ENCODE data around the gene G2E3.
"Not testable (repeated sequence)": the region's sequence is repeated elsewhere in the genome, so short reads cannot be mapped to it uniquely, and the experiment has no call there.

The G2E3 gene

GRCh38 chr14:30587141-30587540 lies 28.2 kb downstream of the G2E3 start:
- in situ Hi-C loops (cut with HindIII; ENCODE audit: low pct_ligation_motif_present, low pct_unique_long_range_greater_than_20kb, low sequenced_read_pairs): no loop called here
- no peak for DNase-seq

- in situ Hi-C loops (cut with HindIII; ENCODE audit: low pct_ligation_motif_present, low pct_unique_long_range_greater_than_20kb, low sequenced_read_pairs): no loop called here
- DNase-seq: no peak
Measured at GRCh38 chr14:30588873-30589272, 29.9 kb downstream of the G2E3 start.

- DNase-seq: no peak
- in situ Hi-C loops (cut with HindIII; ENCODE audit: low pct_ligation_motif_present, low pct_unique_long_range_greater_than_20kb, low sequenced_read_pairs): no loop called here
Measured at GRCh38 chr14:30596935-30597334, 38.0 kb downstream of the G2E3 start.

GRCh38 chr14:30597504-30597903 lies 38.5 kb downstream of the G2E3 start:
- in situ Hi-C loops (cut with HindIII; ENCODE audit: low pct_ligation_motif_present, low pct_unique_long_range_greater_than_20kb, low sequenced_read_pairs): no loop called here
- no peak for DNase-seq

- DNase-seq: no peak
Measured at GRCh38 chr14:30600922-30601918, 42.3 kb downstream of the G2E3 start.

GRCh38 chr14:30603402-30603801 lies 44.4 kb downstream of the G2E3 start:
- in situ Hi-C loops (cut with HindIII; ENCODE audit: low pct_ligation_motif_present, low pct_unique_long_range_greater_than_20kb, low sequenced_read_pairs): no loop called here
- DNase-seq: no peak

More at GRCh38 chr14:30600922-30601918, 42.3 kb downstream of the G2E3 start:
- in situ Hi-C loops (cut with HindIII; ENCODE audit: low pct_ligation_motif_present, low pct_unique_long_range_greater_than_20kb, low sequenced_read_pairs): no loop called here

- in situ Hi-C loops (cut with HindIII; ENCODE audit: low pct_ligation_motif_present, low pct_unique_long_range_greater_than_20kb, low sequenced_read_pairs): not testable (repeated sequence)
Measured at GRCh38 chr14:30604696-30605095, 45.7 kb downstream of the G2E3 start.

GRCh38 chr14:30607156-30607780 lies 48.3 kb downstream of the G2E3 start:
- in situ Hi-C loops (cut with HindIII; ENCODE audit: low pct_ligation_motif_present, low pct_unique_long_range_greater_than_20kb, low sequenced_read_pairs): no loop called here
- peak; percentile 7 for DNase-seq

More at GRCh38 chr14:30604696-30605095, 45.7 kb downstream of the G2E3 start:
- not testable (repeated sequence) for DNase-seq

- DNase-seq: peak; percentile 70
- in situ Hi-C loops (cut with HindIII; ENCODE audit: low pct_ligation_motif_present, low pct_unique_long_range_greater_than_20kb, low sequenced_read_pairs): no loop called here
Measured at GRCh38 chr14:30608533-30609006, 49.6 kb downstream of the G2E3 start.

- peak; percentile 51 for DNase-seq
- in situ Hi-C loops (cut with HindIII; ENCODE audit: low pct_ligation_motif_present, low pct_unique_long_range_greater_than_20kb, low sequenced_read_pairs): no loop called here
Measured at GRCh38 chr14:30610787-30611343, 51.9 kb downstream of the G2E3 start.

- in situ Hi-C loops (cut with HindIII; ENCODE audit: low pct_ligation_motif_present, low pct_unique_long_range_greater_than_20kb, low sequenced_read_pairs): no loop called here
- DNase-seq: no peak
Measured at GRCh38 chr14:30614155-30614554, 55.2 kb downstream of the G2E3 start.

GRCh38 chr14:30620178-30620577 lies 61.2 kb downstream of the G2E3 start:
- DNase-seq: peak; percentile 64
- in situ Hi-C loops (cut with HindIII; ENCODE audit: low pct_ligation_motif_present, low pct_unique_long_range_greater_than_20kb, low sequenced_read_pairs): no loop called here

- in situ Hi-C loops (cut with HindIII; ENCODE audit: low pct_ligation_motif_present, low pct_unique_long_range_greater_than_20kb, low sequenced_read_pairs): no loop called here
- peak; percentile 35 for DNase-seq
Measured at GRCh38 chr14:30621354-30621939, 62.5 kb downstream of the G2E3 start.

- peak; percentile 91 for DNase-seq
- in situ Hi-C loops (cut with HindIII; ENCODE audit: low pct_ligation_motif_present, low pct_unique_long_range_greater_than_20kb, low sequenced_read_pairs): no loop called here
Measured at GRCh38 chr14:30621940-30622830, 63.2 kb downstream of the G2E3 start, which contains the start of gene SCFD1. SCFD1 (plus strand) TSS chr14:30622319; CDS start chr14:30622339, 20 bp downstream.

GRCh38 chr14:30623412-30624131 lies 64.6 kb downstream of the G2E3 start:
- no peak for DNase-seq
- in situ Hi-C loops (cut with HindIII; ENCODE audit: low pct_ligation_motif_present, low pct_unique_long_range_greater_than_20kb, low sequenced_read_pairs): no loop called here

- no peak for DNase-seq
- in situ Hi-C loops (cut with HindIII; ENCODE audit: low pct_ligation_motif_present, low pct_unique_long_range_greater_than_20kb, low sequenced_read_pairs): no loop called here
Measured at GRCh38 chr14:30624132-30624423, 65.1 kb downstream of the G2E3 start.

- in situ Hi-C loops (cut with HindIII; ENCODE audit: low pct_ligation_motif_present, low pct_unique_long_range_greater_than_20kb, low sequenced_read_pairs): no loop called here
- no peak for DNase-seq
Measured at GRCh38 chr14:30625533-30625932, 66.6 kb downstream of the G2E3 start.
